K562 (cell line): ENCODE data around the gene ZNF644. TPM values are rescaled to one million over a fixed set of nuclear protein-coding genes. Genes with fewer than 3 reads are reported as not detected.
A peak's percentile ranks its signal among the peaks of the same experiment; 100 is the strongest.

Source experiments
- ARID4B ChIP-seq: sonication (generic); formaldehyde crosslinking; IDR thresholded peaks from 2 replicates; pipeline ENCODE4 v1.8.0; 2022; ENCODE audit warnings: mild to moderate bottlenecking, missing genetic modification reagents
- CHD4 ChIP-seq: fragments of 200-600 bp; sonication (generic); IDR thresholded peaks from 3 replicates; pipeline ENCODE4 v1.6.1; 2012; ENCODE audit warnings: low read depth, mild to moderate bottlenecking, mixed read lengths, low read length, inconsistent platforms; ENCODE audit not compliant: insufficient read depth, insufficient replicate concordance, poor library complexity, severe bottlenecking
- ESRRA ChIP-seq: fragments of 450-650 bp; IDR thresholded peaks from 2 replicates; pipeline ENCODE4 v1.6.1; 2014; ENCODE audit warnings: low read depth, mild to moderate bottlenecking, moderate library complexity, borderline replicate concordance
- IRF9 ChIP-seq: fragments of 450-650 bp; IDR thresholded peaks from 2 replicates; pipeline ENCODE4 v1.6.1; 2016; ENCODE audit warnings: missing biosample characterization, missing genetic modification characterization
- MAFK ChIP-seq: IDR thresholded peaks from 2 replicates; pipeline ENCODE4 v1.6.1; 2011; ENCODE audit warnings: low read length, improper control_type of control experiment
- MEIS2 ChIP-seq: fragments of 450-650 bp; IDR thresholded peaks from 2 replicates; pipeline ENCODE4 v1.6.1; 2014; ENCODE audit warnings: mild to moderate bottlenecking; ENCODE audit not compliant: partially characterized antibody
- MIER1 ChIP-seq: fragments of 450-650 bp; IDR thresholded peaks from 2 replicates; pipeline ENCODE4 v1.6.1; 2016; ENCODE audit warnings: antibody characterized with exemption, mild to moderate bottlenecking, low read depth
- MYBL2 ChIP-seq, 2 experiments: fragments of 450-650 bp in 1 of 2; sonication (generic) in 1 of 2; formaldehyde crosslinking in 1 of 2; IDR thresholded peaks; 2 replicates each; pipeline versions ENCODE4 v1.6.1 to v1.8.1; 2017 to 2022; ENCODE audit warnings: borderline replicate concordance in 1 of 2, inconsistent platforms in 1 of 2, low read depth in 1 of 2, mild to moderate bottlenecking in 1 of 2, missing genetic modification reagents in 1 of 2, moderate library complexity in 1 of 2
- SIN3A ChIP-seq, 2 experiments: fragments of 150-350 bp in 1 of 2; IDR thresholded peaks; 2 replicates each; pipeline ENCODE4 v1.6.1; 2011 to 2016; ENCODE audit warnings: borderline replicate concordance in 2 of 2, low read depth in 2 of 2, low read length in 2 of 2, mild to moderate bottlenecking in 2 of 2, moderate library complexity in 2 of 2; ENCODE audit not compliant: control insufficient read depth in 1 of 2
- TEAD4 ChIP-seq, 2 experiments: sonication (generic) in 1 of 2; formaldehyde crosslinking in 1 of 2; IDR thresholded peaks; 2 replicates each; pipeline versions ENCODE4 v1.6.1 to v1.8.0; 2012 to 2022; ENCODE audit warnings: borderline replicate concordance in 1 of 2, inconsistent platforms in 1 of 2, low read length in 1 of 2, mild to moderate bottlenecking in 1 of 2, missing genetic modification reagents in 1 of 2
- THAP7 ChIP-seq: fragments of 250-450 bp; sonication (Bioruptor Pico); IDR thresholded peaks from 2 replicates; pipeline ENCODE4 v1.5.0; 2021
- XRCC3 ChIP-seq: fragments of 450-650 bp; IDR thresholded peaks from 2 replicates; pipeline ENCODE4 v1.6.1; 2017; ENCODE audit warnings: mild to moderate bottlenecking, moderate library complexity
- ZMIZ1 ChIP-seq, 2 experiments: fragments of 150-350 bp in 1 of 2; IDR thresholded peaks; 2 replicates each; pipeline ENCODE4 v1.6.1; 2012 to 2016; ENCODE audit warnings: low read depth in 2 of 2, low read length in 2 of 2, mild to moderate bottlenecking in 1 of 2, moderate library complexity in 1 of 2
- ZNF695 ChIP-seq: fragments of 450-650 bp; formaldehyde crosslinking; IDR thresholded peaks from 2 replicates; pipeline ENCODE4 v1.4.0; 2020; ENCODE audit warnings: mild to moderate bottlenecking, moderate library complexity
- ZNF764 ChIP-seq: fragments of 250-450 bp; sonication (Bioruptor Pico); IDR thresholded peaks from 2 replicates; pipeline ENCODE4 v1.4.0; 2020; ENCODE audit warnings: low read depth, mild to moderate bottlenecking, moderate library complexity
- polyA plus RNA-seq, 8 experiments: library from polyadenylated mRNA; depleted of rRNA in 4 of 8; stranded (reverse) in 5 of 8; unstranded in 3 of 8; fragments of >200 nt; fragmentation: Nextera tagmentation in 2 of 8; fragmentation: Illumina TruSeq in 1 of 8; extraction: Ambion mirVana in 2 of 8; extraction: Trizol in 1 of 8; gene quantifications; 2 replicates each; pipeline versions ENCODE4 v1.2.1 to v1.2.3, GENCODE V29; 2011 to 2014; ENCODE audit warnings: inconsistent platforms in 1 of 8, missing spikeins in 1 of 8
- total RNA-seq, 7 experiments: library from RNA; depleted of rRNA in 6 of 7; stranded (reverse); fragments of >200 nt in 6 of 7; fragmentation: Illumina TruSeq in 2 of 7; extraction: Trizol in 2 of 7; gene quantifications; 2 replicates each; pipeline versions ENCODE4 v1.2.1 to v1.2.3, GENCODE V29; 2011 to 2021; ENCODE audit warnings: low replicate concordance in 1 of 7

Gene ZNF644
- total and polyA plus RNA-seq, 9 of the 15 experiments (the other 6 are each of a cell fraction or from before 2014, with no cell fraction given): 25.3 to 71.4 (median 39.6) TPM

- TF ChIP-seq SIN3A (IDR thresholded peaks at IDR 0.05; ENCODE audit: borderline replicate concordance in 2 of 2, control insufficient read depth in 1 of 2, low read depth in 2 of 2, low read length in 2 of 2) (no peak), ARID4B (CRISPR knock-in tag) (no peak), CHD4 (no peak), MIER1 (no peak), THAP7 (no peak), ESRRA (peak; percentile 91; the same call in 1 of the 2 replicates), ZNF695 (CRISPR knock-in tag) (no peak), MEIS2 (no peak), IRF9 (tag) (no peak), ZMIZ1 (IDR thresholded peaks at IDR 0.05; ENCODE audit: low read depth in 2 of 2, low read length in 2 of 2) (no peak), TEAD4 (IDR thresholded peaks at IDR 0.05; ENCODE audit: low read length) (peak; percentile 88), TEAD4 (CRISPR knock-in tag; IDR thresholded peaks at IDR 0.05; ENCODE audit: borderline replicate concordance) (no peak), MAFK (no peak), XRCC3 (no peak), MYBL2 (IDR thresholded peaks at IDR 0.05; ENCODE audit: low read depth) (peak; percentile 84), MYBL2 (CRISPR knock-in tag; IDR thresholded peaks at IDR 0.05; ENCODE audit: borderline replicate concordance) (no peak), ZNF764 (no peak)
Measured at GRCh38 chr1:90925928-90926869, 95.6 kb downstream of the ZNF644 start (continued).
